Activated CD4-positive, alpha-beta T cell treated with anti-CD3 and anti-CD28 coated beads for 48 hours (primary cell): ENCODE data around the gene UCK2.
"Not testable (repeated sequence)": the region's sequence is repeated elsewhere in the genome, so short reads cannot be mapped to it uniquely, and the experiment has no call there.

ENCODE experiments used
- DNase-seq: peaks from one replicate; pipeline ENCODE4 v3.0.0-alpha.2; 2020

Gene UCK2

DNA sequence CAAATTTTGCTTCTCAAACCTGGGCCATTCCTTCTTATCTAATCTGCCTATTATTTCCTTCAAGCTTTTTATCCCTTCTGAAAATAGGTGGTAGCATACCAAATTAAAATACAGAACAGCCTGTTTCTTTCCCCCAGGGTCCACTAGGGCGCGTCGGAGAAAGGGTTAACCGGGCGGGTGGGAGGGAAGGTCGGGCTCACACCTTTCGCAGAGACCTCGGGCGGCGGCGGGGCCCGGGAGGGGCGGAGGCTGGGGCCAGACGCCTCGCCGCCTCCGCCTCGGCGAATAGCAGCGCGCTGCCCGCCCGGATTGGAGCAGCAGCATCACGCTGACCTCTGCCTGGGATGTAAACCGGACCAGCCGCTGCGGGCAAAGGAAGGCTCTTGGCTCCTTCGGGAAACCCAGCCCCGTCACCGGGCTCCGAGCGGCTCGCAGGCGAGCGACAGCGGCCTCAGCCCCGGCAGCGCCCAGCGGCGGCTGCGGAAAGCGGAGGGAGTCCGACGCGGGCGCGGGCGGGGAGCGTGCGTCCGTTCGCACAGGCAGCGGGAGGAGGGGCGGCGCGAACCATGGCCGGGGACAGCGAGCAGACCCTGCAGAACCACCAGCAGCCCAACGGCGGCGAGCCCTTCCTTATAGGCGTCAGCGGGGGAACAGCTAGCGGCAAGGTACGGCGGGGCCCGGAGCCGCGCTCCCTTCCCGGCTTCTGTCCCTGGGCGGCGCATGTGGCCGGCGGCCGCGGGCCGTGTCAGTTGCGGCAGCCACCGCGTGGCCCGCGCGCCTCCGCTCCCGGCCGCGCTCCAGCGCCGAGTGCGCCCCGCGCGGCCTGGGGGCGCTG is at the start of gene UCK2:
Gene UCK2, plus strand, starts transcription at position 347 of the 835 bp plus-strand sequence. Its CDS starts 220 bp downstream, at position 567.
- peak; percentile 81 for DNase-seq

- not testable (repeated sequence) for DNase-seq
Observed at GRCh38 chr1:165778197-165778596, 49.2 kb upstream of the UCK2 start.

GRCh38 chr1:165783519-165783918 is 43.9 kb upstream of the UCK2 start:
- DNase-seq = not testable (repeated sequence)

DNA sequence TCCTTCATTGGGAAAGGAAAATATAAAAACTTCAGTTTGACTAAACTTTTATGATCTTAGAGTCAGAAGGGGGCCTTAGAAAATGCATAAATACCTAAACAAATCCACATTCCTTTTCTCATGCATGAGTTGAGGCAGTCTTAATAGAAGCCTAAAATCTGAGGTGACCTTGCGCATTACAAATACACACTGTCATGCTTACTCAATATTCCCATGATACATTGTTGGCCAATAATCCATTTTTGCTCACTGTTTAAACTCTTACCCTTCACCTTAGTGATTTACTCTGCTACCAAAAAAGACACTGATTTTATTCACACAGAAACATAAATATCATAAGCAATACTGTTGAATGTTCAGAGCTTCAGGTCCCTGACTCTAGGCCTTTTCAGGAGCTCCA is 39.7 kb upstream of the UCK2 start:
- DNase-seq = no peak

- DNase-seq = no peak
Observed at GRCh38 chr1:165793951-165794350, 33.5 kb upstream of the UCK2 start.

DNA sequence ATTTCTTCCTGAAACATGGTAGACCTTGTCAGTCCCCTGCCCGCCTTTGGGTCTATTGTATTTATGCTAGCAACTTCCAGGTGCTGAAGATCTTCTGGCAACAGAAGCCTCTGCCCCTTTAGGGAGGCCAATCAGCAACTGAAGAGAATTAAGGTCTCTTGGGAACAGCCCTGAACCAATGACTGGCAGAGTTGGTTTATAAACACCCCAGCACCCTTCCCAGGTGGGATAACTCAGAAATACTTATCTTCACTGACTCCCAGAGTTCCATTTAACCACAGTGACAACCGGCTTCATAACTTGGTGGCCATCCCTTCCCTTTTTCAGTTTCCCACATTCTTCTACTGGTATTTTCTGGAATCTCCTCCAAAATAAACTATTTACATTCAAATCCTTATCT is 31.5 kb upstream of the UCK2 start:
- no peak for DNase-seq

DNA sequence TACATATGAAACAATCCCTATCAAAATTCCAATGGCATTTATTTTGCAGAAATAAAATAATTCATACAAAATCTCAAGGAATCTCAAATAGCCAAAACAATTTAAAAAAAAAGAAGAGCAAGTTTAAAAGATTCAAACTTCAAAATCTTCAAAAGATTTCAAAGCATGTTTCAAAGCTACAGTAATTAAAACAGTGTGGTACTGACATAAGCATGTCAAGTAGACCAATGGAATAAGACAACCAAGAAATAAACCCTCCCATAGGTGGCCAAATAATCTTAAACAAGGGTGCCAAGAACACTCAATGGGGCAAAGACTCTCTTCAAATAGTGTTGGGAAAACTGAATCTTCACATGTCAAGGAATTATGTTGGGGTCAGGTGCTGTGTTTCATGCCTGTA is 28.0 kb upstream of the UCK2 start:
- no peak for DNase-seq

DNA sequence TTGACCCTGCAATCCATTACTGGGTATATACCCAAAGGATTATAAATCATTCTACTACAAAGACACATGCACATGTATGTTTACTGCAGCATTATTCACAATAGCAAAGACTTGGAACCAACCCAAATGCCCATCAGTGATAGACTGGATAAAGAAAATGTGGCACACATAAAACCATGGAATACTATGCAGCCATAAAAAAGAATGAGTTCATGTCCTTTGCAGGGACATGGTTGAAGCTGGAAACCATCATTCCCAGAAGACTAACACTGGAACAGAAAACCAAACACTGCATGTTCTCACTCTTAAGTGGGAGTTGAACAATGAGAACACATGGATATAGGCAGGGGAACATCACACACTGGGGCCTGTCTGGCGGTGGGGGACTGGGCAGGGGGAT is 22.9 kb upstream of the UCK2 start:
- not testable (repeated sequence) for DNase-seq

- no peak for DNase-seq
Observed at GRCh38 chr1:165807613-165808012, 19.8 kb upstream of the UCK2 start.

DNA sequence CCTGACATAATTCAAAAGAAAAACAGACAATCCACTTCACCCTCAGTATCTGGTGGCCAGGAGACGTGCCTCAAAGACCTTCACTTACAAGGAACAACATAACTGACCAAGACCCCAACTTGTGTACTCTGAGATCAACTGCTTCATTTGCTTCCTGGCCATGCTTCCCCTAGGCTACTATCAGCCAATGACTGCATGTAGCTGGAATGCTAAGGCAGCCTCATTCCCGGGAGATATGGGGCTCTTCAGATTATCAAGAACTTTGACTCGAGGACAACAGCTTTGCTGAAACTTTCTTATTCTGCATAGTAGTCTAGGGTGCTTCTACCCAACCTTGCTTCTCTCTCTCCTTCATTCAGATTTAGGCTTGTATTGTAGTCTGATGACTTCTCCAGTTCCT is 11.7 kb upstream of the UCK2 start:
- no peak for DNase-seq

- DNase-seq = no peak
Observed at GRCh38 chr1:165816157-165816556, 11.3 kb upstream of the UCK2 start.

DNA sequence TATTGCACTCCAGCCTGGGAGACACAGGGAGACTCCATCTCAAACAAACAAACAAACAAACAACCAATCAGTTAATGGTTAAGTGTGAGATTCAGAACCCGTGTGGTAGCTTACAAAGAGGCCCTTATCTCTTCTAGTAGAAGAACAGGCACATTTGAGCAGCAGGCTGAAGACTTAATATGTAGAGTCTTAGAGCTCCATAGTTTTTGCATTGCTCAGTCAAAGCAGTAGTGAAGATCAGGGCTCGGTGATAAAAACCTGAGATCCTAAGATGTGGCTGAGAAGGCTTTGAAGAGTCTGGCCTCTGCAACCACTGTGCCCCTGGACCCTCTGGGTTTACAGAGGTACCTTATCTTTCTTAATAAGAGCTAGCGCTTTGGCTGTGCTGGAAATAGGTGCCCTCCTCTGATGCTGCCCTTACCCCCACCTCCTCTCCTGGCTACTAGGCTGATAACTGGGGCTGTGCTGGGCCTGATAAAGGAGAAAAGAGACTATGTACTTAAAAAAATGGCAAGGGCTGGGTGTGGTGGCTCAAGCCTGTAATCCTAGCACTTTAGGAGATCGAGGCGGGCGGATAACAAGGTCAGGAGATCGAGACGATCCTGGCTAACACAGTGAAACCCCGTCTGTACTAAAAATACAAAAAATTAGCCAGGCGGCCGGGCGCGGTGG is 10.5 kb upstream of the UCK2 start:
- DNase-seq = no peak

DNA sequence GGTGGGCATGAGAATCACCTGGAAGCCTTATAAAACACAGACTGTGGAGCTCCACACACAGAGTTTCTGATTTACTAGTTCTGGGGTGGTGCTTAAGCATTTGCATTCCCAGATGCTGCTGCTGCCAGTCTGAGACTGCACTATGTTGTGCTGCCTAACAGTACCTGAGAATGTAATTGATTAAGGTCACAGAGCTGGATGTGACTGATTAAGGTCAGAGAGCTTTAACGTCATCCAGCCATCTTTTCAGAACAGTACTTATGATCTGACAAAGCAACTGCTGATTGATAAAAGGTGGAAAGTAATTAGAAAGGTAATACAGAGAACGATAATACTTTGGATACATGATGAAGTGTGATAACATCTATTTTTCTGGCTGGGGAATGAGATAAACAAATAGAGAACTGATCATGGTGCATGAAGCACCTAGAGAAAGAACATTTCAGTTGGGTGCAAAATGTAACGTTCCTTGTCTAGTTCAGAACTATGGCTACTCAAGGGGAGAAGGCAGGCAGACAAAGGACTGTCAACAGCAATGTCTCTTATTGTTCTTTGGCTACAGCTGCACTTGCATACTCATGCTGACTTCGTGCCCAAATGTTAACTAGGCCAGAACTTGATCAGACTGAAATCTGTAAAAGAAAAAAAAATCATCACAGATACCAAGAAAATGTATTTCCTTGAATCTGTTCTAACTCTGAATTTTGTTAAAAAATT is 3.7 kb upstream of the UCK2 start:
- no peak for DNase-seq

DNA sequence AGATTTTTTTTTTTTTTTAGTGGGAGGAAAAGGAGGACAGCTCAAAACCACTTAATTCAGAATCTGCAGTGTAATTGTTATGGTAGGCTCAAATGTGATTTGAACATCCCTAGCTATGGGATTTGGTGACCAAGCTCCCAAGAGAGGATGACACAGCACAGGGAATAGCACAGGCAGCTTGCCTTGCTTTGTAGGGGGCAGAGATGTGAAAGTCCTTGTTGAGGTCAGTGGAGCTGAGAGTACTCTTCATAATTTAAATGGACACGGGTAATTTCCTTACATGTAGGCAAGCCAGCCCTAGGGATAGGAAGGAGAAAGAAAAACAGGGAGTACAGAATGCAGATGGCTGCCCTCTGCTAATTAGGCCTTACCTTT is 3.2 kb upstream of the UCK2 start:
- DNase-seq = no peak

DNA sequence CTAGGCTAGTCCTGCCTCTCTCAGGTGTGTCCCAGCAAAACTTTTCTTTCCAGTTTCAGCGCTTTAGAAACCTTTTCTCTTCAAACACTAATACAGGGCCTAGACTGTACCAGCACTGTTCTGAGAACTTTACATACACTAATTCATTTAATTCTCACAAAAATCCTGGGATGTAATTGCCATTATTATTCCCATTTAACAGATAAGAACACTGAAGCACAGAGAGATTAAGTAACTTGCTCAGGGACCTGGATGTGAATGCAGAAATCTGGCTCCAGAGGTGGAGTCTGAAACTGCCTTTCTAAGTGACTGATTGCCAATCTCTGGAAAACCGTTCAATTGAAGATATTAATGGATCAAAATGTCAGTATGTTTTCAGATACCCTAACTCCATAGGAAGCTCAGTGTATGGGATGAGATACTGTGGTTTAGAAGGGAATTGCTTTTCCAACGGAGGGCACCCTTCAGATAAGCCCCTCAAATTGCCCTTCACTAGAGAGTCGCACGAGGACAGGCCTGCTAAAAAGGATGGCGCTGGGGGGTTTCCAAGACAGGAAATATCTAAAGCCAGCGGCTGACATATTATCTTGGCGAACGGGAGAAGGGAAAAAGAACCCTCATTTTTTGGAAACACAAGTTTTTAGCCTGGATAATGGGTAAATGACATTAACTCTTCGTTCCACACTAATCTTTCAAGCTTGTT is 698 bp upstream of the UCK2 start:
- DNase-seq = no peak

DNA sequence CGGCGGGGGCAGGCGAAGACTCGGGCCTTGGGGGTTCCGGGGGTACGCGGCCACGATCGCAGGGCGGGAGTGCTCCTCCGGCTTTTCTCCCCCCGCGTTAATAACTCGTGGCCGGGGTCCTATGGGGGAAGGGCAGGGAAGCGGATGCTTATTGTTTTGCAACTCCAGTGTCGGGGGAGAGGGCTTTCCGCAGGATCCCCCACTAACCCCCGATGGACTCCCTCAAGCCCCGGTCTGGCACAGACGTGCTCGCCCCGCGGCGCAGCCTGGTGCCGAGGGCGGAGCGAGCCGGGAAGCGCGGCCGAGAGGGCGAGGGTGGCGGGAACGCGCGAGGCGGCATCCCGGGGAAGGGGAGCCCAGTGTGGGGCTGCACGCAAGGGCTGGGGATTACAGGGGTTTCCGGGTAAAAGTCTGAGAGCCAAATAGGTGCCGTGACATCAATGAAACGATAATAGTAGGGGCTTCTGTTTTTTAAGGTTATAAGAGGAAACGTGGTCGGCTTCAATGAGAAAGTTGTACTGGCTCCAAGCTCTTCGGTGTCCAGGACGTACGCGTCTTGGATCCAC is 772 bp downstream of the UCK2 start:
- DNase-seq = peak; percentile 73

- peak; percentile 41 for DNase-seq
Observed at GRCh38 chr1:165828669-165829329, 1.4 kb downstream of the UCK2 start.

DNA sequence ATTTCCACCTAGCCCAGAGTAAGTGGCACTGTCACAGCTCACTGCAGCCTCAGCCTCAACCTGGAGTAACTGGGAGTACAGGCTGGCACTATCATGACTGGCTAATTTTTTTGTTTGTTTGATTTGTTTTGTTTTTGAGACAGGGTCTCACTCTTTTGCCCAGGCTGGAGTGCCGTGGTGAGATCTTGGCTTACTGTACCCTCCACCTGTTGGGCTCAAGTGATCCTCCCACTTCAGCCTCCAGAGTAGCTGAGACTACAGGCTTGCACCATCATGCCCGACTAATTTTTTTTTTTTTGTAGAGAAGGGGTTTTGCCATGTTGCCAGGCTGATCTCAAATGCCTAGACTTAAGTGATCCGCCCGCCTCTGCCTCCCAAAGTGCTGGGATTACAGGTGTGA is 2.5 kb downstream of the UCK2 start:
- no peak for DNase-seq

DNA sequence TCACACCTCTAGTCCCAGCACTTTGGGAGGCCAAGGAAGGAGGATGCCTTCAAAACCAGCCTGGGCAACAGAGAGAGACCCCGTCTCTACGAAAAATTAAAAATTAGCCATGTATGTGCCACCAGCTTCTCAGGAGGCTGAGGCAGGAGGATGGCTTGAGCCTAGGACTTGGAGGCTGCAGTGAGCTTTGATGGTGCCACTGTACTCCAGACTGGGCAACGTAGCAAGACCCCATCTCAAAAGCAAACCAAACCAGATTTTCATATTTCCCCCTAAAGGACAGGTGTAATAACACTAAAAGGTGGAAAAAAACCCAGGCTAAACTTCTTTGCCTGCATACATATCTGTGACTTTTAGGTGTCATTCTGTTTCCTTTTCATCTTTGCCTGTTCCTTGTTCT is 3.7 kb downstream of the UCK2 start:
- DNase-seq = no peak

DNA sequence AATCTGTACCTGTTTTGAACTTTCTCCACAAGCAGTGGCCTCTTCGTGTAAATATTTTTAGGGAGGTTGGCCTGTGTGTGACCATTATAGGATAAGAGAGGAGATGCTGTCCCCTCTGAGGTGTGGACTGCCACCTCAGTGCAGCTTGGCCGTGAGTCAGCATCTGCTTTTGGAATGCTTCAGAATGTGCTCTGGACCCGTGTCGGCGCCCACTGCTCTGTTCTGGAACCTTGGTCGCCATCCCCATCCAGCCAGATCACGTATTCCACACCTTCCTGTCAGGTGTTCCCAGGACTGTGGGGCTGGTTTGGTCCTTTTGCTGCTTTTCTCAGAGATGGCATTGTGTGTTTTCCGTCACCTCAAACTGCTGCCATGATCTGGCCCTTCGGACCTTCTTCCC is 5.5 kb downstream of the UCK2 start:
- DNase-seq = no peak

DNA sequence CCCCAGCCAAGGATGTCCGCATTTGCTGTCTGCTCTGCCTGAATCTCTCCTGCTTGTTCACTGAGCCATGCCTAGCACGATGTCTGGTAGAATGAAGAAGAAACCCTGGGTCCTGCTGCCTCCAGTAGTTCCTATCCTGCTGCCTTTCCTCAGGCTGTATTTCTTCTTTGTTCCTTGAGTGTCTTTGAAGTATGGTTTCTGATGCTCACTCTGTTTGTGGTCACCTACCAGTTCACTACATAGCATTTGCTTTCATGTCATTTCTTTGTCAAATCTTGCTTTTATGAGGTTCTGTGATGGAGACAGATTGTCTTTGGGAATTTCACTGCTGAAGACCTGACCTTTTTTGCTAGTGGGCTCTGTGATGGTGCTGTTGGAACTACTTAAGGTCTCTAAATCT is 5.9 kb downstream of the UCK2 start:
- no peak for DNase-seq

DNA sequence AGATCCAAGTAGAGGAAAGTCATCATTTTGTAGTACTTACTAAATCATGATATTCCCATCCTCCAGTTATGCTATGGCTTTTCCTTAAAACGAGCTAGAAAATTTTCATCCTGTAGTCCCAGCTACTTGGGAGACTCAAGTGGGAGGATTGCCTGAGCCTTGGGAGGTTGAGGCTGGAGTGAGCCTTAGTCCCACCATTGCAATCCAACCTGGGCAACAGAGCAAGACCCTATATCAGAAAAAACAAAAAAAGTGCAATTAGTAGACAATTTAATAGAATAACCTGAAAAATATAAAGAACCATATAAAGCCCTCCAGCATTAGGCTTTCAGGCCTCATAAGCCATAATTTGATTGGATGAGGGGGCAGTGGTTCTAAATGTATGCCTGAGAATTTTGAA is 6.8 kb downstream of the UCK2 start:
- no peak for DNase-seq
